ENCODE measurements around the gene SUSD4. TPM values are rescaled to one million over a fixed set of nuclear protein-coding genes. Genes with fewer than 3 reads are reported as not detected.

SUSD4 gene
- polyA plus RNA-seq, 4 donors, result 12.7 to 22.9 (median 20.2) TPM

GRCh38 chr1:223217781-223218180 lies 146.2 kb downstream of the SUSD4 start:
- DNase-seq (ENCODE audit: low read depth in 4 of 4, low spot score in 2 of 4), result no peak

GRCh38 chr1:223216531-223217205 lies 147.3 kb downstream of the SUSD4 start:
- no peak for DNase-seq (ENCODE audit: low read depth in 4 of 4, low spot score in 2 of 4)

- DNase-seq (ENCODE audit: low read depth in 4 of 4, low spot score in 2 of 4), result no peak
These were observed 147.9 kb downstream of the SUSD4 start for GRCh38 chr1:223216074-223216473.

- no peak for DNase-seq (ENCODE audit: low read depth in 4 of 4, low spot score in 2 of 4)
These were observed 148.9 kb downstream of the SUSD4 start for GRCh38 chr1:223215026-223215425.

GRCh38 chr1:223214261-223214807 lies 149.6 kb downstream of the SUSD4 start:
- DNase-seq (ENCODE audit: low read depth in 4 of 4, low spot score in 2 of 4), result no peak

GRCh38 chr1:223212441-223212840 lies 151.5 kb downstream of the SUSD4 start:
- no peak for DNase-seq (ENCODE audit: low read depth in 4 of 4, low spot score in 2 of 4)

- DNase-seq (ENCODE audit: low read depth in 4 of 4, low spot score in 2 of 4), result no peak
These were observed 152.5 kb downstream of the SUSD4 start for GRCh38 chr1:223211323-223211985.

GRCh38 chr1:223210788-223211120 lies 153.2 kb downstream of the SUSD4 start:
- no peak for DNase-seq (ENCODE audit: low read depth in 4 of 4, low spot score in 2 of 4)

GRCh38 chr1:223209992-223210787 lies 153.8 kb downstream of the SUSD4 start:
- no peak for DNase-seq (ENCODE audit: low read depth in 4 of 4, low spot score in 2 of 4)

GRCh38 chr1:223209293-223209898 lies 154.6 kb downstream of the SUSD4 start:
- DNase-seq (ENCODE audit: low read depth in 4 of 4, low spot score in 2 of 4), result no peak

GRCh38 chr1:223208164-223209076 lies 155.6 kb downstream of the SUSD4 start:
- DNase-seq (ENCODE audit: low read depth in 4 of 4, low spot score in 2 of 4), result no peak

- no peak for DNase-seq (ENCODE audit: low read depth in 4 of 4, low spot score in 2 of 4)
These were observed 156.5 kb downstream of the SUSD4 start for GRCh38 chr1:223207293-223208066.

GRCh38 chr1:223204424-223204823 lies 159.6 kb downstream of the SUSD4 start:
- DNase-seq (ENCODE audit: low read depth in 4 of 4, low spot score in 2 of 4), result no peak

- DNase-seq (ENCODE audit: low read depth in 4 of 4, low spot score in 2 of 4), result no peak
These were observed 160.3 kb downstream of the SUSD4 start for GRCh38 chr1:223203694-223204093.

GRCh38 chr1:223203034-223203408 lies 161.0 kb downstream of the SUSD4 start:
- DNase-seq (ENCODE audit: low read depth in 4 of 4, low spot score in 2 of 4), result no peak

- no peak for DNase-seq (ENCODE audit: low read depth in 4 of 4, low spot score in 2 of 4)
These were observed 161.5 kb downstream of the SUSD4 start for GRCh38 chr1:223202376-223203033.

GRCh38 chr1:223201967-223202366 lies 162.0 kb downstream of the SUSD4 start:
- no peak for DNase-seq (ENCODE audit: low read depth in 4 of 4, low spot score in 2 of 4)

GRCh38 chr1:223200903-223201302 lies 163.1 kb downstream of the SUSD4 start:
- no peak for DNase-seq (ENCODE audit: low read depth in 4 of 4, low spot score in 2 of 4)

All from left renal cortex interstitium (tissue), 4 donors.